Stimulated activated CD4-positive, alpha-beta T cell treated with anti-CD3 and anti-CD28 coated beads, Interleukin-1b, Interleukin-23, amount 100 ng/mL, for 48 hours (primary cell): ENCODE results near the gene EPB41L4A.
"Not testable (repeated sequence)": the region's sequence is repeated elsewhere in the genome, so short reads cannot be mapped to it uniquely, and the experiment has no call there.

Source experiments
- DNase-seq: peaks from one replicate; pipeline ENCODE4 v3.0.0-alpha.2; 2020

Gene EPB41L4A, protein sequence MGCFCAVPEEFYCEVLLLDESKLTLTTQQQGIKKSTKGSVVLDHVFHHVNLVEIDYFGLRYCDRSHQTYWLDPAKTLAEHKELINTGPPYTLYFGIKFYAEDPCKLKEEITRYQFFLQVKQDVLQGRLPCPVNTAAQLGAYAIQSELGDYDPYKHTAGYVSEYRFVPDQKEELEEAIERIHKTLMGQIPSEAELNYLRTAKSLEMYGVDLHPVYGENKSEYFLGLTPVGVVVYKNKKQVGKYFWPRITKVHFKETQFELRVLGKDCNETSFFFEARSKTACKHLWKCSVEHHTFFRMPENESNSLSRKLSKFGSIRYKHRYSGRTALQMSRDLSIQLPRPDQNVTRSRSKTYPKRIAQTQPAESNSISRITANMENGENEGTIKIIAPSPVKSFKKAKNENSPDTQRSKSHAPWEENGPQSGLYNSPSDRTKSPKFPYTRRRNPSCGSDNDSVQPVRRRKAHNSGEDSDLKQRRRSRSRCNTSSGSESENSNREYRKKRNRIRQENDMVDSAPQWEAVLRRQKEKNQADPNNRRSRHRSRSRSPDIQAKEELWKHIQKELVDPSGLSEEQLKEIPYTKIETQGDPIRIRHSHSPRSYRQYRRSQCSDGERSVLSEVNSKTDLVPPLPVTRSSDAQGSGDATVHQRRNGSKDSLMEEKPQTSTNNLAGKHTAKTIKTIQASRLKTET

DNA sequence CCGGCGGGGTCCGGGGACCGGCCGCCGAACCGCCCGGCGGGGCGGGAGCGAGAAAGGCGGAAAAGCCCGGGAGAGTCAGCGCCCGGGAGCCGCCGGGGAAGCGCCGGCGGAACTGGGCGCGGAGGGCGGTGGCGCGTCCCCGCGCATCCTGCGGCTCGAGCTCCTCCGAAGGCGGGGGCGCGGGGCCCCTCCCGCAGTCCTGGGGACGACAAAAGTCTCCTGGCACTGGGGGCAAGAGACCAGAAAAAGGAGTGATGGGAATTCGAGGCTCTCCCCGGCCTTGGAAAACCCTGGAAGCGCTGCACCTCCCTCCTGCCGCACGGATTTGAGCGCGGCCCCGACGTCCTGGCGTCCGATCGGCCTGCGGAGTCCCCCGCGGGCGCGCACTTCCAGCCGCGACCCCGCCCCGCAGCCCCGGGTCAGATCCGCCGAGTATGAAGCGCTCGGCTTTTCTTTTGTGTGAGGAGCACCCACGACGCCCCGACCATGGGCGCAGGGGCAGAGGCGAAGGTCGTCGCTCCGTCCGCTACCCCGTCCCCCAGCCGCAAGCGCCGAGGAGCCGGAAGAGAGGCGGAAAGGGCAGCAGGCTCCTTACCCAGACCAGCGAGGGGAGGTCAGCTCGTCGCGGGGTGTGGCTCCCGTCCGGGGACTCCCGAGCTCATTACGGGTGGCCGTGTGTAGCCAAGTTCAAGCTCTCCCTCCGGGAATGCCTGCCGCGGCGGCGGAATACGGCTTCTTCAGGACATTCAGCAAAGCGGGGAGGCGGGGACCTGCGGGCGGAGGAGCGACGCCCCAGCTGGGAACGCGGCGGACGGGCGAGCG is at the start of gene EPB41L4A:
EPB41L4A (minus strand) TSS at position 114 of the 822 bp plus-strand sequence. CDS start 238 bp downstream, outside the sequence.
- DNase-seq: no peak

DNA sequence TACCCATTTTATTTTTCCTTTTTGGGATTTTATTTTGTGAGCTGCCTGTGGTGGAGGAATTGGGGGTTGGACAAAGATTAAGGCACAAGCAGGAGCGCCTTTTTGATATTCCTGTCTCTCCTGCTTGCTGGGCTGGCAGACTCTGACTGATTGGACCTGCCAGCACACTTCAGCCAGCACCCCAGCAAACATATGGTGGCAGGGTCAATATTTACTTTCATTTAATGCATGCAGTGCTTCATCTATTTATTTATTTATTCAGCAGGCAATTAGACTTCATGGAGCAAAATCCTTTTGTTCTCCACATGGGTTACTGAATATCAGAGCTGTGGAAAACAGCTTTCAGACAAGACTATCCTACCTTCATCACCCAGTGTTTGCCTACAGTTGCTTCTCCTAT is 48.4 kb upstream of the EPB41L4A start:
- no peak for DNase-seq

DNA sequence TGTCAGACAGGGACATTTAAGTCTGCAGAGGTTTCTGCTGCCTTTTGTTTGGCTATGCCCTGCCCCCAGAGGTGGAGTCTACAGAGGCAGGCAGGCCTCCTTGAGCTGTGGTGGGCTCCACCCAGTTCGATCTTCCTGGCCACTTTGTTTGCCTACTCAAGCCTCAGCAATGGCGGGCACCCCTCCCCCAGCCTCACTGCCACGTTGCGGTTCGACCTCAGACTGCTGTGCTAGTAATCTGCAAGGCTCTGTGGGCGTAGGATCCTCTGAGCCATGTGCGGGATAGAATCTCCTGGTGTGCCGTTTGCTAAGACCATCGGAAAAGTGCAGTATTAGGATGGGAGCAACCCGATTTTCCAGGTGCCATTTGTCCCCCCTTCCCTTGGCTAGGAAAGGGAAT is 47.2 kb upstream of the EPB41L4A start:
- not testable (repeated sequence) for DNase-seq

DNA sequence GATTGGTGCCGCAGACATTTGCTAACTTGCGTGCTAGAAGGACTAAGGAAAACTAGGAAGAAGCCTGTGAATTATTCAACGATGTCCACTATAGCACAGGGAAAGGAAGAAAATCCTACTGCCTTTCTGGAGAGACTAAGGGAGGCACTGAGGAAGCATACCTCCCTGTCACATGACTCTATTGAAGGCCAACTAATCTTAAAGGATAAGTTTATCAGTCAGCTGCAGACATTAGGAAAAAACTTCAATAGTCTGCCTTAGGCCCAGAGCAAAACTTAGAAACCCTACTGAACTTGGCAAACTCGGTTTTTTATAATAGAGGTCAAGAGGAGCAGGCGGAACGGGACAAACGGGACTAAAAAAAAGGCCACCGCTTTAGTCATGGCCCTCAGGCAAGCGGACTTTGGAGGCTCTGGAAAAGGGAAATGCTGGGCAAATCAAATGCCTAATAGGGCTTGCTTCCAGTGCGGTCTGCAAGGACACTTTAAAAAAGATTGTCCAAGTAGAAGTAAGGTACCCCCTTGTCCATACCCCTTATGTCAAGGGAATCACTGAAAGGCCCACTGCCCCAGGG is 28.2 kb upstream of the EPB41L4A start:
- DNase-seq: not testable (repeated sequence)

DNA sequence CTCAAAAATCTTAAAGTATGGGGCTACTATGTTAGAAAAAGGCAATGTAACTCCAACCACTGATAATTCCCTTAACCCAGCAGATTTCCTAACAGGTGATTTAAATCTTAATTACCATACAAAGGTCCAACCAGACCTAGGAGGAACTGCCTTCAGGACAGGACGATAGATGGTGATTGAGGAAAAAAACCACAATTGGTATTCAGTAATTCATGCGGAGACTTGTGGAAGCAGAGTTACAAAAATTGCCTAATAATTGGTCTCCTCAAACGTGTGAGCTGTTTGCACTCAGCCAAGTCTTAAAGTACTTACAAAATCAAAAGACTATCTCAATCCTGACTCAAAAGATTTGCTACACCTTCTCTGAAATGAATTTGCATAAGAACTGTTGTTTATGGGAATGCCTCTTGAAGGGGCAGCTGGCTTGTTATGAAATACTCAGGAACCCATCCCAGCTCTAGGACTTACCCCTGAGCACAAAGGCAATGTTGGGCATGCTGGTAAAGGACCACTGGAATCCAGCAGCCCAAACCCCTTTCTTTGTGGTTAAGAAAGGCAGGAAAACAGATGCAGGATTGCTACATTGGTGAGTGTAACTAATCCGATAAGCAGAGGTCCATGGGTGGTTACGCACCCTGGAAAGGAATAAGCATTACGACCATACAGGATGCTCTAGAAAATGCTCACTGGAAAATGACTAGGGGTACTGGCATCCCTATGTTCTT is 26.7 kb upstream of the EPB41L4A start:
- DNase-seq: no peak

DNA sequence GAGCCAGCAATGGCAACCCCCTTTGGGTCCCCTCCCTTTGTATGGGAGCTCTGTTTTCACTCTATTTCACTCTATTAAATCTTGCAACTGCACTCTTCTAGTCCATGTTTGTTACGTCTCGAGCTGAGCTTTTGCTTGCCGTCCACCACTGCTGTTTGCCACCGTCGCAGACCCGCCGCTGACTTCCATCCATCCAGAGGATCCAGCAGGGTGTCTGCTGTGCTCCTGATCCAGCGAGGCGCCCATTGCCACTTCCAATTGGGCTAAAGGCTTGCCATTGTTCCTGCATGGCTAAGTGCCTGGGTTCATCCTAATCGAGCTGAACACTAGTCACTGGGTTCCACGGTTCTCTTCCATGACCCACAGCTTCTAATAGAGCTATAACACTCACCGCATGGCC is 24.9 kb upstream of the EPB41L4A start:
- DNase-seq: not testable (repeated sequence)

DNA sequence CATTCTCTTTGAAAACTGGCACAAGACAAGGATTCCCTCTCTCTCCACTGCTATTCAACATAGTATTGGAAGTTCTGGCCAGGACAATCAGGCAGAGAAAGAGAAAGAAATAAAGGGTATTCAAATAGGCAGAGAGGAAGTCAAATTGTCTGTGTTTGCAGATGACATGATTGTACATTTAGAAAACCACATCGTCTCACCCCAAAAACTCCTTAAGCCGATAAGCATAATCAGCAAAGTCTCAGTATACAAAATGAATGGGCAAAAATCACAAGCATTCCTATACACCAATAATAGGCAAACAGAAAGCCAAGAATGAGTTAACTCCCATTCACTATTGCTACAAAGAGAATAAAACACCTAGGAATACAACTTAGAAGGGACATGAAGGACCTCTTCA is 21.0 kb upstream of the EPB41L4A start:
- DNase-seq: no peak

DNA sequence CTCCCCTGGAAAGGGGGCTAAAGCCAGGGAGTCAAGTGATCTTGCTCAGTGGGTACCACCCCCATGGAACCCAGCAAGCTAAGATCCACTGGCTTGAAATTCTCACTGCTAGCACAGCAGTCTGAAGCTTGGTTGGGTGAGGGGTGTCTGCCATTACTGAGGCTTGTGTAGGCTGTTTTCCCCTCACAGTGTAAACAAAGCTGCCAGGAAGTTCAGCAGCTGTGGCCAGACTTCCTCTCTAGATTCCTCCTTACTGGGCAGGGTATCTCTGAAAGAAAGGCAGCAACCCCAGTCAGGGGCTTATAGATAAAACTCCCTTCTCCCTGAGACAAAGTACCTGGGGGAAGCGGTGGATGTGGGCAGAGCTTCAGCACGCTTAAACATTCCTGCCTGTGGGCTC is 17.1 kb upstream of the EPB41L4A start:
- DNase-seq: no peak

DNA sequence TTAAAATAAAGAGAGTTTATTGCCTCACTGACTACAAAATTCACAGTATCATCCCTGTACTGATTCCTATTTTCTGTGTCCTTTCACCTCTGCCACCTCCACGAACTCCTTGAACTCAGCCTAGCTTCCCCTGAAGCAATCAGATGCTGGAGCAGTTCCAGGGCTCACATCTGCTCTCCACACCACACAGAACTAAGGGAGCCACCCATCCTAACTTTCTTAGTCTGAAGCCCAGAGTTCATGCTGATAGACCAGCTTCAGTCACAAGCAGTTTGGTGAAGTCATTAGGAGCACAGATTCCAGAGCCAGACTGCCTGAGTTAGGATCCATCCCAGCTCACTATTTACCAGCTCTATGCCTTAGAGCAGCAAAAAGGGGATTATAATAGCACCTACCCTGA is 15.6 kb upstream of the EPB41L4A start:
- DNase-seq: no peak

DNA sequence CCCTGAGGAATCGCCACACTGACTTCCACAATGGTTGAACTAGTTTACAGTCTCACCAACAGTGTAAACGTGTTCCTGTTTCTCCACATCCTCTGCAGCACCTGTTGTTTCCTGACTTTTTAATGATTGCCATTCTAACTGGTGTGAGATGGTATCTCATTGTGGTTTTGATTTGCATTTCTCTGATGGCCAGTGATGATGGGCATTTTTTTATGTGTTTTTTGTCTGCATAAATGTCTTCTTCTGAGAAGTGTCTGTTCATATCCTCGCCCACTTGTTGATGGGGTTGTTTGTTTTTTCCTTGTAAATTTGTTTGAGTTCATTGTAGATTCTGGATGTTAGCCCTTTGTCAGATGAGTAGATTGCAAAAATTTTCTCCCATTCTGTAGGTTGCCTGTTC is 7.1 kb upstream of the EPB41L4A start:
- not testable (repeated sequence) for DNase-seq

DNA sequence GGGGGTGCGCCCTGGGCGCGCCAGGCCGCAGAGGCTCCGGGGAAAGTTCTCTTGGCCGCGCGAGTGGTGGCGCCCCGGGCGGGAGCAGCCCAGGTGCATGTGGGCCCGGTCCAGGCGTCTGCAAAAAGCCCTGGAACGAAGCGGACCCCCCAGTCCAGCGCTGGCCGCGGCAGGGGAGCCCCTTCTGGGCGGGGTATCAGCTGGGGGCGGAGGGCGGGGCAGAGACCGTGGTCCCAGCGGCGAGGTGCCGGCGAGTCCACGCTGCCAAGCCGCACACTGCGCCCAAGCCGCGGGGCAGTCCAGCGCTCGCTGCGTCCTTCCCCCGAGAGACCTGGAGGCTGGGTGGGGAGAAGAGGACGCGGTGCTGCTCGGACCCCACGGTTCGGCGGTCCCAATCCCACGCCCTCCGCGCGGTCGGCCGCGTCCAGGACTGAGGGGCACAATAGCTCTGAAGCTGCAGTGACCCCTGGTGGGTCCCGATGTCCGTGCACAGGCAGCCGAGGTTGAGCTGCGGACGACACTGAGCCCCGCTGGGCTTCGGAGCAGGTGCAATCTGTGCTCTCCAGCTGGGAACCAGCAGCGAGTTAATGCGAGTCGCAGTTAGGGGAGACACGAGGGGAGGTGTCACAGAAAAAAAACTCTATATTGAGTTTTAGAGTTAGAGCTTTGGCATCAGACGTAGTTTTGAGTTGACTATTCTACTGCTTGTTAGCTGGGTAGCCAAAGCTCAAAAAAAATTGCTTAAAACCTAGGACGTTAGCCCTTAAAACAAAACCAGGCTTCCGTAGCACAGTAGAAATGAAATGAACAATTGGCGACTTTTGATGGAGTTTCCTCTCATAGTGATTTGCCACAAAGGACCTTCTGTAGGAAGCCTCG is 1.1 kb upstream of the EPB41L4A start:
- DNase-seq: peak; percentile 31

DNA sequence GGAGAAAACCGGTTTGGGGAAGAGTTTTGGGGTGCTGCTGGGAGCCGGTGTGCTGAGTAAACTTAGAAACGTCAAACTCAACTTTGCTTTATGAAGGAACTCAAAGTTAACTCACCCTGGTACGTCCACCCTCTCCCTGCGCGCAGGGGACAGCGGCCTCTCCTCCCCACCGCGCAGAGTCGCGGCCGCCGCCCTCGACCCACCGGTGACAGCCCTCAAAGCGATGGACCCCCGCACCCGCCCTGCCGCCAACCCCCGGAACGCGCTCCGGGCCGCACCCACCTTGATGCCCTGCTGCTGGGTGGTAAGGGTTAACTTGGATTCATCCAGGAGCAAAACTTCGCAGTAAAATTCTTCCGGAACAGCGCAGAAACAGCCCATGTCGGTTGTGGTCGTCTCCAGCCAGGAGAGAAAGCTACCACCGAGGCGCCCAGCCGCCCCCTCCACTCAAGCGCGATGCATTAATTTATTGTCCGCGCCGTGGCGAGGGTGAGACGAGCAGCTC is 366 bp downstream of the EPB41L4A start:
- no peak for DNase-seq

DNA sequence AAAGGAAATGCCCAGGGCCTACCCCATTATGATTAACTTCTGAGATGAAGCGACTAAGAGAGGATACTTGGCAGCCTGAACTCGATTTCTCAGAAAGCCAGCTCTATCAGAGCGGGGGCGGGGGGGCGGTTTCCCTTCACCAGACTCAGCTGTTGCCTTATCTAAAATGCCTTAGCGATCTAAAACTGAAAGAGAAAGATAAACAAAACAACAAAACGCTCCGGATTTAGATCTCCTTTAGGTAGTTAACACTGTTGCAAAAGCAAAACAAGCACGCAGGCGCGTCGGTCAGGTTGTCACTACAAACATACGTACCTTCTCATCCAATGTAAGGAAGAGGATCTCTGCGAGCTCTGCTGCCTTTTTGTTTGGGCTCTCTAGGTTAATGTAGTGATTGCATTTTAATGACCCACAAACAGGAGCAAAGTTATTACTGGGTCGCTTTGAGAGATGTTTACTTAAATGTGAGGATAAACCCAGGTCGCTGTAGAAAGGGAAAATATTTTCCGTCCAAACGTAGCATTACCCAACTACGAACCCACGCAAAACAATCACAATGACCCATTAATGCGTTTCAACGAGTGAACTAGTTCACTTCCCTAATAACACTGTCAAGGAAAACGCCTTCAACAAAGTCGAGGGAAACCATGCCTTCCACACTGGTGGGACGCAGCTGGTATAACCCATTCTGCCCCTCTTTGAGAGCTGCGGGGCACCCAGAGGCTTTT is 982 bp downstream of the EPB41L4A start:
- peak; percentile 55 for DNase-seq

DNA sequence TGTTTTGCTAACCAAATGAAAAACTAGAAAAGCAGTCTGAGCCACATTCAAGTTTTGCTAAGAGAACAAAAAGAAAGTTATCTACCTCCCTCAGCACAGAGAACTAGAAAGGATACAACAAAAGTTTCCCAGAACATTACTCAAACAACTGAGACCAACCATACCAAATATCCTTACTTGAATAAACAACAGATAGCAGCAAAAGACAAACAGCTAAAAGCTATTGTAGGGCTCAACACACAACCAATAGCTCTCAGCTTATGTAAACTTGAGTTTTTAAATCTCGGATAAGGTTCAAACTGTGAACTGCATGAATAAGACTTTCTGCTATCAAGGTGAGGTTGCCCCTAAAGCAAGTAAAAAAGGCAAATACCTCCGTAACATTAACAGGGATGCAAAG is 3.5 kb downstream of the EPB41L4A start:
- DNase-seq: no peak

DNA sequence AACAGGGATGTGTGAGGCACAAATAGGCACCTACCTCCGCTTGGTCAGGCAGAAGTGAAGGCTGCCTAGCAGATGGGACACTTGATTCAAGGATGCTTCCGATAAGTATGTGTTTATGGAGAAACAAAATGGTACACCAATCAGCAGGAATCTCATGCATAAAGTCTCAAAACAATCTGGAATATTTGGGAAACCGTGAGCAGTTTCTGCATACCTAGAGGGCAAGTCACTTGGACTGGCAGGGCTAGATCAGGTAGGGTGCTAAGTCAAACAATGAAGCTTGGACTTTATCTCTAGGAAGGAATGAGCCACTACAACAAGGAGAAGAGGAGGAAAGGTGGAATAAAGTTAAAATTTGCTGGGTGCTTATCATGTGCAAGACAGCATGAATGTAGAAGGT is 5.5 kb downstream of the EPB41L4A start:
- no peak for DNase-seq

DNA sequence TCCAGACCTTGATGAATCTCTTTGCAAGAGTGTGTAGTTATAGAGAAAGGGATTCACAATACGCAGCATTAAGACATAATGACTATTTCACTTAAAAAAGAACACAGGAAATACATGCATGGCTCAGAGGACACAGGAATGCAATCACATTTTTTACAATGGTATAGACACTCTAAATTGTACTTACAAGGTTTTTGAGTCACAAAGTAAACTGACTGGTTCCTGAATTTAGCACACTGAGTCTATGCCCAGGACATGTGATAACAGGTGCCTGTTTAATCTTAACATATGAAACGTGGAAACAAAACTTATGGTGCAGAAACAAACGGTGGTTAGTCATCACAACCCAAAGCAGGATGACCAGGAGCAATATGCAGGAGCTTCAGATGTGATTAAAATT is 6.7 kb downstream of the EPB41L4A start:
- DNase-seq: no peak

DNA sequence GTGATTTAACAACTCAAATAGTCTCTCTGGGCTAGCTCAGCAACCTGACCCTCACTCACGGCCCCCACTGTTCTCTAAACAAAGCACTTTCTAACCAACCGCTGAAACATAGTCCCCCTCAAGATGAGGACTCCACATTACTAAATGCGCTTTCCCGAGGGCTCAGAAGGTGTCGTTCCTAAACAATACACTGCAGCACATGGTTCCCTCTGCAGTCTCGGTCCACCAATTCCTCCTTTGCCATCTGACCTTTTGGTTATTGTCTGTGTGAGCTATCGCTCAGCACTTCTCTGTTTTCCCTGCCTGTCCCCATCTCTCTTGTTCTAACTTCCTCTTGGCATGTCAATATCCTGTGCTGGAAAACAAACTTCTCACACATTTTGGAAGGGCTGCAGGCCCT is 7.2 kb downstream of the EPB41L4A start:
- DNase-seq: no peak

DNA sequence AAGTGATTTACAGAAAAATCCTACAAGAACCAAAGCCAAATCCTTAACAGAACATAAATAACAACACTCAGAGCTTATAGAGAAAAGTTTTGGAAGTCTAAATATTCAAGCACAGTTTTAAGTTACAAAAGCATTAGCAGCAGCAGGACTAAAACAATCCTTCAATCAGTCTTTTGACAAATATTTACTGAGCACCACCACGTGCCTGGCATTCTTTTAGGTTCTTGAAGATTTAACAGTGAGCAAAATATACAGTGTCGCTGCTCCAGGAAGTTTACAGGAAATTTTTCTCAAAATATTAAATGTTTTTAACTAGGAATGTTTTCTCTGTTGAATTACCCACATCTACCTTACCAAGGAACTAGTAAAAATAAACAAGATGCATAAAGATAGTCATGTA is 11.4 kb downstream of the EPB41L4A start:
- DNase-seq: no peak

DNA sequence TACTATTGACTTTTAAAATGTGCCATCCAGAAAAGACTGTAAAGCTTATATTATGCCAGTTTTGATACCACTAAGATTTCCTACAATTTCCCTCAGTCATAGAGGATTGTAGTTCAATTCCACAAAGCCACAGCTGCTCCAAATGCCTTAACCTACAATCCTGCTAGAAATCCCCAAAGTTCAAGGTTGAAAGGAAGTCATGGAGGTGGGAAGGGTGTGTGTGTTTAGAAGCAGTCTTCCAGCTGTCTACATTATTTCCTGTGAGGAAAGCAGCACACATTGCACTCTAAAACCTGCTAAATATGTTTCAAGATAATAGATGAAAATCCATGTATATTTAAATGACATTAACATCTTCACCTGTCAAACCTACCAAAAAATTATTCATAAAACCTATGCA is 11.8 kb downstream of the EPB41L4A start:
- no peak for DNase-seq

DNA sequence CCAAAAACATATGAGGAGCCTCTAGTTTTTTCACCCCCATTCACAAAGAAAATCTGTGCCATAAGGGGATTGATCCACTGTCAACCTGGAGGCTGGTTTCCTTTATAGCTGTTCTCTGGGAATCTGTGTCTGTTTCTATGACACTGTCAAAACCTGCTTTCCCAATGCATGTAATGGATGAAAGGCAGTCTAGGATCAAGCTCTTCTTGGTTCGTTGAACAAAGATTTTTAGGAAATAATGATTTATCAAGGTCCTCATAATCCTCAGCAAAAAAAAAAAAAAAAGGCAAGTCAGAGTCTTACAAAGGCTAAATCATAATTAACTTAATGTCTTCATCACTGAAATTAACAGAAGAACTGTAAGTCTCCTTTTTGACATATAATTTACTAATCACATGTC is 16.0 kb downstream of the EPB41L4A start:
- no peak for DNase-seq

DNA sequence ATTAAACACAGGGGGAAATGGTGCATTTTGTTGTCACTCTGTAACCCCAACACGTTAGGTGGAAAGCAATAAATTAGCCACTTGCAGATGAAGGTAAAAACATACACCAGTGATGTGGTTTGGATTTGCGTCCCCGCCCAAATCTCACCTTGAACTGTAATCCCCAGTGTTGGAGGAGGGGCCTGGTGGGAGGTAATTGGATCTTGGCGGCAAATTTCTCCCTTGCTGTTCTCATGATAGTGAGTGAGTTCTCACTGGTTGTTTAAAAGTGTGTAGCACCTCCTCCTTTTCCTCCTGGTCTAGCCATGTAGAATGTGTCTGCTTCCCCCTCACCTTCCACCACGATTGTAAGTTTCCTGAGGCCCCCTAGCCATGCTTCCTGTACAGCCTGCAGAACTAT is 17.2 kb downstream of the EPB41L4A start:
- no peak for DNase-seq
